GM12878 (cell line): ENCODE data around the gene CFAP107. TPM values are rescaled to one million over a fixed set of nuclear protein-coding genes. Genes with fewer than 3 reads are reported as not detected.

Experiments used
- ATAC-seq: fragments of 200-7000 bp; cut with Tn5 transposase; 3 replicates; pipeline ENCODE4 v1.9.1; 2020; ENCODE audit warnings: mild to moderate bottlenecking, moderate library complexity
- BruUV-seq: library from RNA; stranded (reverse); fragments of 400-500 nt; replicated peaks from 2 replicates; lab custom pipeline; 2021; lab: Mats Ljungman, UMichigan
- CTCF ChIA-PET: fragments of 300-600 bp; sonication (Branson Sonifier 250); formaldehyde crosslinking; extraction: SDS; loops from one replicate; lab custom pipeline; 2021; ENCODE audit warnings: inconsistent platforms; lab: Yijun Ruan, JAX
- POLR2A ChIA-PET: fragments of 350-600 bp; formaldehyde crosslinking; extraction: SDS; loops from one replicate; lab custom pipeline; 2021; ENCODE audit warnings: inconsistent platforms; lab: Charles Lee
- RAD21 ChIA-PET: fragments of 300-600 bp; sonication (Branson Sonifier 250); formaldehyde crosslinking; loops from one replicate; lab custom pipeline; 2023; ENCODE audit warnings: antibody characterized with exemption; ENCODE audit not compliant: unreplicated experiment; lab: Charles Lee
- SMC1A ChIA-PET: fragments of 300-600 bp; sonication (Branson Sonifier 250); formaldehyde crosslinking; loops from one replicate; lab custom pipeline; 2023; ENCODE audit not compliant: unreplicated experiment, uncharacterized antibody; lab: Charles Lee
- DNase-seq: peaks from one replicate; pipeline ENCODE4 v3.0.0-alpha.2; 2011; ENCODE audit warnings: low read depth, low spot score
- FAIRE-seq: peaks from 3 replicates; lab custom pipeline; 2011; peaks lifted over from hg19 to GRCh38; lab: Jason Lieb, UNC
- H2AFZ ChIP-seq: 2 replicates; pipeline ENCODE4 v1.6.0; 2011; ENCODE audit warnings: low read depth, low read length, control low read depth; ENCODE audit not compliant: control insufficient read depth
- H3K27ac ChIP-seq: 2 replicates; pipeline ENCODE4 v1.5.1; 2011; ENCODE audit warnings: control low read depth; ENCODE audit not compliant: control insufficient read depth, insufficient read depth
- H3K27me3 ChIP-seq, 2 experiments: replicated peaks in 1 of 2; 2 replicates each; pipeline versions ENCODE4 v1.6.0 to v1.6.1; 2011; ENCODE audit warnings: low read length in 1 of 2; ENCODE audit not compliant: control insufficient read depth in 2 of 2, insufficient read depth in 2 of 2
- H3K36me3 ChIP-seq, 2 experiments: 2 replicates each; pipeline ENCODE4 v1.5.1; 2011; ENCODE audit warnings: low read length in 1 of 2; ENCODE audit not compliant: control insufficient read depth in 2 of 2, insufficient read depth in 2 of 2
- H3K4me1 ChIP-seq: 2 replicates; pipeline ENCODE4 v1.6.1; 2011; ENCODE audit warnings: mild to moderate bottlenecking, low read length, moderate library complexity, mixed read lengths; ENCODE audit not compliant: control insufficient read depth, insufficient read depth
- H3K4me2 ChIP-seq: 2 replicates; pipeline ENCODE4 v1.6.0; 2011; ENCODE audit warnings: control low read depth; ENCODE audit not compliant: control insufficient read depth, insufficient read depth
- H3K4me3 ChIP-seq: fragments of 200-600 bp; sonication (generic); 2 replicates; pipeline ENCODE4 v1.5.1; 2016
- H3K79me2 ChIP-seq: 2 replicates; pipeline ENCODE4 v1.6.0; 2011; ENCODE audit warnings: low read length; ENCODE audit not compliant: control insufficient read depth, insufficient read depth
- H3K9ac ChIP-seq: 2 replicates; pipeline ENCODE4 v1.8.0; 2011; ENCODE audit warnings: low read length, control low read depth, mixed read lengths; ENCODE audit not compliant: control insufficient read depth, insufficient read depth
- H3K9me3 ChIP-seq: replicated peaks from 3 replicates; pipeline ENCODE4 v1.5.1; 2011; ENCODE audit warnings: mild to moderate bottlenecking, low read length; ENCODE audit not compliant: control insufficient read depth, insufficient read depth
- H4K20me1 ChIP-seq: 2 replicates; pipeline ENCODE4 v1.6.0; 2011; ENCODE audit not compliant: control insufficient read depth, insufficient read depth
- BACH1 ChIP-seq: fragments of 450-650 bp; IDR thresholded peaks from 2 replicates; pipeline ENCODE4 v1.6.1; 2017; ENCODE audit warnings: mild to moderate bottlenecking, borderline replicate concordance
- BRCA1 ChIP-seq: IDR thresholded peaks from 2 replicates; pipeline ENCODE4 v1.6.1; 2011; ENCODE audit warnings: low read depth, low read length, improper control_type of control experiment
- EP300 ChIP-seq, 2 experiments: fragments of 150-350 bp in 1 of 2; IDR thresholded peaks; 2 replicates each; pipeline ENCODE4 v1.6.1; 2011 to 2012; ENCODE audit warnings: low read depth in 2 of 2, low read length in 2 of 2, borderline replicate concordance in 1 of 2, improper control_type of control experiment in 1 of 2, inconsistent platforms in 1 of 2; ENCODE audit not compliant: control insufficient read depth in 1 of 2
- GATAD2B ChIP-seq: fragments of 450-650 bp; conservative IDR thresholded peaks from 2 replicates; pipeline ENCODE4 v1.6.1; 2017; ENCODE audit warnings: low read depth, mild to moderate bottlenecking, moderate library complexity
- HDGF ChIP-seq: fragments of 450-650 bp; IDR thresholded peaks from 2 replicates; pipeline ENCODE4 v1.6.1; 2016; ENCODE audit warnings: antibody characterized with exemption
- KDM1A ChIP-seq: fragments of 200-600 bp; sonication (generic); IDR thresholded peaks from 2 replicates; pipeline ENCODE4 v1.6.1; 2016; ENCODE audit warnings: borderline replicate concordance
- MYC ChIP-seq: IDR thresholded peaks from 2 replicates; pipeline ENCODE4 v1.6.1; 2011; ENCODE audit warnings: mild to moderate bottlenecking, low read length, moderate library complexity, inconsistent platforms; ENCODE audit not compliant: insufficient read depth, insufficient replicate concordance, insufficient read length, severe bottlenecking
- NFYB ChIP-seq: IDR thresholded peaks from 2 replicates; pipeline ENCODE4 v1.6.1; 2011; ENCODE audit warnings: low read depth, mild to moderate bottlenecking, low read length, improper control_type of control experiment, moderate library complexity; ENCODE audit not compliant: insufficient read depth
- SKIL ChIP-seq: fragments of 450-650 bp; IDR thresholded peaks from 2 replicates; pipeline ENCODE4 v1.6.1; 2017; ENCODE audit warnings: mild to moderate bottlenecking, low read depth, inconsistent platforms; ENCODE audit not compliant: poor library complexity, severe bottlenecking
- SMAD1 ChIP-seq: fragments of 450-650 bp; IDR thresholded peaks from 2 replicates; pipeline ENCODE4 v1.6.1; 2018; ENCODE audit warnings: mild to moderate bottlenecking, low read depth; ENCODE audit not compliant: partially characterized antibody
- YY1 ChIP-seq: IDR thresholded peaks from 2 replicates; pipeline ENCODE4 v1.6.1; 2011; ENCODE audit warnings: low read depth, mild to moderate bottlenecking, low read length
- ZNF217 ChIP-seq: fragments of 450-650 bp; IDR thresholded peaks from 2 replicates; pipeline ENCODE4 v1.6.1; 2017; ENCODE audit warnings: antibody characterized with exemption, mild to moderate bottlenecking
- WGBS: methylation state at CpG from one replicate; pipeline ENCODE4 v1.1.6; 2016; ENCODE audit warnings: low lambda C conversion rate; ENCODE audit not compliant: insufficient replicate concordance, insufficient coverage; ENCODE audit errors: missing lambda C conversion rate; 5-methylcytosine and 5-hydroxymethylcytosine counted together
- in situ Hi-C: fragments of 300-500 bp; cut with MboI; formaldehyde crosslinking; loops from 9 replicates; pipeline ENCODE4 v1.14.3; 2018; ENCODE audit warnings: mixed read lengths
- intact Hi-C: fragments of 100-400 bp; cut with micrococcal nuclease; formaldehyde crosslinking; loops from one replicate; pipeline ENCODE4 v1.14.2; 2022; ENCODE audit not compliant: unreplicated experiment
- polyA plus RNA-seq, 11 experiments: library from polyadenylated mRNA; depleted of rRNA in 4 of 11; unstranded in 6 of 11; stranded (reverse) in 5 of 11; fragments of >200 nt; fragmentation: Nextera tagmentation in 4 of 11; fragmentation: Illumina TruSeq in 1 of 11; extraction: Ambion mirVana in 4 of 11; extraction: Trizol in 1 of 11; gene quantifications; 1 replicate in 1 of 11; 2 replicates in 10 of 11; pipeline versions ENCODE4 v1.2.1 to v1.2.3, GENCODE V29; 2011 to 2016; ENCODE audit warnings: inconsistent platforms in 2 of 11, missing spikeins in 2 of 11, low read depth in 1 of 11
- total RNA-seq, 4 experiments: library from RNA; depleted of rRNA in 3 of 4; stranded (reverse); fragments of >200 nt in 3 of 4; fragmentation: Illumina TruSeq in 1 of 4; extraction: Trizol in 1 of 4; gene quantifications; 2 replicates each; pipeline versions ENCODE4 v1.2.1 to v1.2.3, GENCODE V29; 2013 to 2021

CFAP107 gene
- total and polyA plus RNA-seq, 10 of the 15 experiments (the other 5 are each of a cell fraction or from before 2014, with no cell fraction given) = not detected

- no peaks in the 10 kb centered on the region for H4K20me1 ChIP-seq
- H3K79me2 ChIP-seq = no peaks in the 10 kb centered on the region
- ChIA-PET RAD21 (no interaction called here), SMC1A (no interaction called here), POLR2A (no interaction called here), CTCF (no interaction called here)
- no peaks in the 10 kb centered on the region for H3K27me3 ChIP-seq
- FAIRE-seq (no peak), ATAC-seq (no peak), DNase-seq (no peak)
- no peak for TF ChIP-seq KDM1A
- TF ChIP-seq SKIL = no peak
- no peak for TF ChIP-seq BACH1
- TF ChIP-seq HDGF = no peak
- no peak for TF ChIP-seq YY1
- no peak for TF ChIP-seq SMAD1
- no peak for TF ChIP-seq BRCA1
- no peak for TF ChIP-seq NFYB
- TF ChIP-seq MYC = no peak
- TF ChIP-seq ZNF217 = no peak
- no peak for TF ChIP-seq EP300 (IDR thresholded peaks at IDR 0.05; ENCODE audit: borderline replicate concordance in 1 of 2, control insufficient read depth in 1 of 2, low read depth in 2 of 2, low read length in 2 of 2)
- no peak for TF ChIP-seq GATAD2B
- no peak overlapping the region for H3K4me3 ChIP-seq
- H3K4me2 ChIP-seq = no peak overlapping the region
- BruUV-seq = no TSS peak
- in situ Hi-C loops (no loop called here), intact Hi-C loops (no loop called here)
- no peak overlapping the region for H3K27ac ChIP-seq
- H3K4me1 ChIP-seq = no peaks in the 10 kb centered on the region
- H3K9me3 ChIP-seq = no peaks in the 10 kb centered on the region
- no peaks in the 10 kb centered on the region for H3K36me3 ChIP-seq
- no peak overlapping the region for H3K9ac ChIP-seq
- 20% methylated on average over 1 of the region's 1 CpG for WGBS
- H2AFZ ChIP-seq = no peak overlapping the region
Observed at GRCh38 chr1:12738934-12739333, 7.1 kb upstream of the CFAP107 start.
